H1 (cell line): ENCODE results near the gene STYK1. TPM values are rescaled to one million over a fixed set of nuclear protein-coding genes. Genes with fewer than 3 reads are reported as not detected.

Experiments
- MAX ChIP-seq: IDR thresholded peaks from 2 replicates; pipeline ENCODE4 v1.6.1; 2012; ENCODE audit warnings: inconsistent platforms
- TCF12 ChIP-seq: IDR thresholded peaks from 2 replicates; pipeline ENCODE4 v1.6.1; 2011; ENCODE audit warnings: low read depth, mild to moderate bottlenecking, low read length
- polyA plus RNA-seq, 7 experiments: library from polyadenylated mRNA; depleted of rRNA in 3 of 7; stranded (reverse) in 5 of 7; unstranded in 2 of 7; fragments of >200 nt in 5 of 7; fragments of 200-250 nt in 2 of 7; gene quantifications; 1 replicate in 5 of 7; 2 replicates in 1 of 7; 4 replicates in 1 of 7; pipeline versions ENCODE4 v1.2.1 to v1.2.3, GENCODE V29; 2011 to 2013; ENCODE audit warnings: missing spikeins in 2 of 7, mixed read lengths in 2 of 7
- total RNA-seq: library from RNA; stranded (reverse); fragmentation: NEBNext Ultra II Directional; extraction: Animal tissue kit (Norgen Biotek cat#: 25700); gene quantifications from 2 replicates; pipeline ENCODE4 v1.2.1, GENCODE V29; 2021
- TF ChIP-seq, protein P1 (sequence below), 3 experiments: IDR thresholded peaks; 1 replicate in 2 of 3; 2 replicates in 1 of 3; pipeline versions ENCODE4 v1.5.1 to v1.6.1; 2011; ENCODE audit warnings: low read length in 3 of 3, mild to moderate bottlenecking in 3 of 3, inconsistent platforms in 2 of 3, low read depth in 1 of 3, moderate library complexity in 1 of 3; ENCODE audit not compliant: insufficient read depth in 1 of 3; ENCODE audit errors: control extremely low read depth in 1 of 3

Gene STYK1
- total and polyA plus RNA-seq, 2 of the 8 experiments (the other 6 are each of a cell fraction or from before 2014, with no cell fraction given) = 0.38 to 1.1 TPM

DNA sequence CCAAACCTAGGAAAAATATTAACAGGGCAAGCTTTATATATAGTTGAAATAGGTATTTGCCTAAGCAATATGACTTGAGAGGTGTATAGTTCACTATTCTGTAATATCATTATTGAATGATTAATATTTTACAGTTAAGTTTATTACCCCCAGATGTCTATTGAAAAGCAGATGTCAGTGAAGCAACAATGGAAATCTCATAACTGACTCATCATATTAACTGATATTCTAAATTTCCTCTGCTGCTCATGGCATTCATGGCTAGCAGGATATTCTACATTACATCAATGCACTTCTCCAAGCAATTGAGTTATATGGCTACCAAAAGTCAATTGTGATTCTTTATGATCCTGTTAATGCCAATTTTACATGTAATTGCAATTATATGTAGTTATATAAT lies 50.7 kb downstream of the STYK1 start (continued):
- TF ChIP-seq, protein P1, sequence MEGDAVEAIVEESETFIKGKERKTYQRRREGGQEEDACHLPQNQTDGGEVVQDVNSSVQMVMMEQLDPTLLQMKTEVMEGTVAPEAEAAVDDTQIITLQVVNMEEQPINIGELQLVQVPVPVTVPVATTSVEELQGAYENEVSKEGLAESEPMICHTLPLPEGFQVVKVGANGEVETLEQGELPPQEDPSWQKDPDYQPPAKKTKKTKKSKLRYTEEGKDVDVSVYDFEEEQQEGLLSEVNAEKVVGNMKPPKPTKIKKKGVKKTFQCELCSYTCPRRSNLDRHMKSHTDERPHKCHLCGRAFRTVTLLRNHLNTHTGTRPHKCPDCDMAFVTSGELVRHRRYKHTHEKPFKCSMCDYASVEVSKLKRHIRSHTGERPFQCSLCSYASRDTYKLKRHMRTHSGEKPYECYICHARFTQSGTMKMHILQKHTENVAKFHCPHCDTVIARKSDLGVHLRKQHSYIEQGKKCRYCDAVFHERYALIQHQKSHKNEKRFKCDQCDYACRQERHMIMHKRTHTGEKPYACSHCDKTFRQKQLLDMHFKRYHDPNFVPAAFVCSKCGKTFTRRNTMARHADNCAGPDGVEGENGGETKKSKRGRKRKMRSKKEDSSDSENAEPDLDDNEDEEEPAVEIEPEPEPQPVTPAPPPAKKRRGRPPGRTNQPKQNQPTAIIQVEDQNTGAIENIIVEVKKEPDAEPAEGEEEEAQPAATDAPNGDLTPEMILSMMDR (IDR thresholded peaks at IDR 0.05; ENCODE audit: control extremely low read depth in 1 of 3, insufficient read depth in 1 of 3, low read depth in 1 of 3, low read length in 3 of 3) = no peak
- TF ChIP-seq TCF12 (no peak), MAX (no peak)
